Activated CD4-positive, alpha-beta T cell treated with anti-CD3 and anti-CD28 coated beads for 48 hours (primary cell): ENCODE data around the gene GLI3.

Experiments
- DNase-seq: peaks from one replicate; pipeline ENCODE4 v3.0.0-alpha.2; 2020

GLI3 gene

GRCh38 chr7:42022791-42023190, 214.2 kb downstream of the GLI3 start:
- no peak for DNase-seq

- DNase-seq, result no peak
These were observed 215.0 kb downstream of the GLI3 start for GRCh38 chr7:42022056-42022455.

GRCh38 chr7:42021631-42022030, 215.4 kb downstream of the GLI3 start:
- DNase-seq, result no peak

- no peak for DNase-seq
These were observed 216.9 kb downstream of the GLI3 start for GRCh38 chr7:42020061-42020460.

DNA sequence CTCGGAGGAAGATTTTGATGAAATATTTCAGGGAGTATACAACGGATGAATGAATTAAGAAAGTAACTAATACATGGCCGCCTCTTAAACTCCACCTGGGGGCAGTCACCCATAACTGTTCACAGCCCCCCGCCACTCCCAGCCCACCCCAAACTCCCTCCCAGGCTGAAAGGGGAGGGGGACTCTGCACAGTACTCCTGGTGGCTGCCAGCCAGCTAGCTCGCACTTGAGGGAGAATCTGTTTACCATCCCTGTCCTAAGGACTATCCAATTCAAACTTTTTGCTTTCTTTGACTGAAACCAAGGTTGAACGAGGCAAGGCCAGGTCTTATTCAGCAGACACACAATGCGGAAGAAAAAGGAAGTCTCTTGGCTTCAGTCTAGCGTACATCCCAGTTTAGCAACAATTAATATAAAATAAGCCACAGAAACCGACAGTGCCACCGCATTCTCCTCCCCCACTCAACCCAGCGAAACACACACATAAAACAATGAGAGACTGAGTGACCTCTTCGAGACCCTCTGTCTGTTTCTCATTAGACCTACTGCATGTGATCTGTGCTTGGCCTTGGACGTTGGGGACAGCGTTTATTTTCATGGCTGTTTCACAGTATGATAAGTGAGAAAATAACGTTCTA, 219.5 kb downstream of the GLI3 start:
- no peak for DNase-seq

DNA sequence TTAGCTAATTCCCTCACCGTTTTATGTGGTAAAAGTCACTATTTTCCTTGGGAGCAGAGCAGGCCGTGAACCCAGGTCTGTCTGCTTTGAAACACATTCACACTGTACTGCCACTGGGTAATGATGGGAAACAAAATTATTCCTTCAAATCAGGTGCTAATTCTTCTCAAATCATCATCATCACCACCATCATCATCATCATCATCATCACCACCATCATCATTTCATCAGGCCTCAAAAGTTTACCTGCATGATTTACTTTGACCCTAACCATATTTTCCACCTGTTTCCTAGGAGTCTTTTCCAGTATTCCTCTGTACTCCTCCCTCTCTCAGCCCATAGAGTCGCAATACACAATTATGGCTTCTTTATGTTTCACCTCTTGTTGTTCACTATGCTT, 220.5 kb downstream of the GLI3 start:
- DNase-seq, result no peak

- peak; percentile 63 for DNase-seq
These were observed 222.1 kb downstream of the GLI3 start for GRCh38 chr7:42014625-42015618.

- DNase-seq, result no peak
These were observed 224.1 kb downstream of the GLI3 start for GRCh38 chr7:42012786-42013360.

DNA sequence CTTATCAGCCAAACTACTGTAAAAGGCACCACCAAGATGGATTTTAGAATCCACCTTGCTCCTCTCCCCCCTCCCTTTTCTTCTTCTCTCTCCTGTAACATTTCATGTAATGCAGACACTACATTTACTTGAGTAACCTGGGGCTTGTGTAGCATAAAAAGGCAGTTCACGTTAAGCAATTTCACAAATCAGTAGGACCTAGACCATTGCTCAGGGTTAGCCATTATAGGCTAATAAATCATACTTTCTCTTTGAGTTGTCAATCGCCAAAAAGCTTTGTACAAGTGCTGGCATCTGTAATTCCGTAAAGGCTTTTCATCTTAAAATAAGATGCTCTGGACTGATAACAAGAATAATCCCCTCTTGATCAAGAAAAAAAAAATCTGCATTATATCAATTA, 224.7 kb downstream of the GLI3 start:
- DNase-seq, result no peak

GRCh38 chr7:42011846-42012245, 225.2 kb downstream of the GLI3 start:
- no peak for DNase-seq

- DNase-seq, result no peak
These were observed 226.3 kb downstream of the GLI3 start for GRCh38 chr7:42010751-42011150.

DNA sequence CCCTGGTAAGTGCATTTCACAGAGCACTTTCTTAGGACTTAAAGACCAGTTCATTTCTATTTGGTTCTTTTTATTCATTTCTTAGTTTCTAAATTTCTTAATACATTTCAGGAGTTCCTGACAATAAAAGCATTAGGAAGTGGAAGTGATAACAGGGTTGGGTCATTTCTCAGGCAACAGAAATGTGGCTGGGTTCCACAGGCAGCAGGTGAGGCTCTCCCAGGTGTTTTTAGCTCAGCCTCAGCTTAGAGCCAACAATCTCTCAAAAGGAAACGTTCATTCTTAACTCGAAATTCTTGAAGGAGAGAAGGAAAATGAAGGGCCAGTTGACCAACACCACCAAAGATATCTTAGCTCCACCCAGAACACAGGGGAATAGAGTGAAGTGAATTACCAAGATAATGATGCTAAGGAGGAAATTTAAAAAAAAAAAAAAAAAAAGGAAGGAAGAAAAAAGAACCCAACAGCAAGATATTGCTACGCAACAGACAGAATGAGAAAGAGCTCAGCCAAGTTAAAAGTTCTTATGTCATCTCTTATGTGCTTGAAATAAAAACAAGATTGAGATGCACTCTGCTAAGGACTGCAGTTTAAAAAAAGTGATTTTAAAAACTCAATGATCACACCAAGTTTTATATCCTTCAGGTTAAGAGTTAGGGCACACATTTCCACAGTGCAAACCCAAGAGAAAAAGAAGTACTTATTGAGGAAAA, 230.1 kb downstream of the GLI3 start:
- DNase-seq, result no peak

DNA sequence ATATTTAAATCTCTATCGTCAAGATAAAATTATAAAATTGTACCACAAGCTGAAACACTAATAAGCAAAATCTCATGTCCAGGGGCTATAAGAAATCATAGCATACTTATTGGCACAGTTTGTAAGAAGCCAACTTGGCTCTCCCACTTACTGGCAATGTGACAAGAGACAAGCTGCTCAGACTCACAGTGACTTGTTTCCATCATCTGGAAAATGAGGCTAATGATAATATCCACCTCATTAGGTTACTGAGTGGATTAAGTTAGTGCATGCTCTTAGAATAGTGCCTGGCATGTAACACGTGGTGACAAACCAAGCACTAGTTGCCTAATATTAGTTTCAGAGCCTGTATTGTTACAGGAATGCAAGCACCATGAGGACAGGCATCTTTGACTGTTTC, 234.4 kb downstream of the GLI3 start:
- no peak for DNase-seq

- no peak for DNase-seq
These were observed 237.2 kb downstream of the GLI3 start for GRCh38 chr7:41999736-42000283.

GRCh38 chr7:41998041-41998440, 239.0 kb downstream of the GLI3 start:
- no peak for DNase-seq

DNA sequence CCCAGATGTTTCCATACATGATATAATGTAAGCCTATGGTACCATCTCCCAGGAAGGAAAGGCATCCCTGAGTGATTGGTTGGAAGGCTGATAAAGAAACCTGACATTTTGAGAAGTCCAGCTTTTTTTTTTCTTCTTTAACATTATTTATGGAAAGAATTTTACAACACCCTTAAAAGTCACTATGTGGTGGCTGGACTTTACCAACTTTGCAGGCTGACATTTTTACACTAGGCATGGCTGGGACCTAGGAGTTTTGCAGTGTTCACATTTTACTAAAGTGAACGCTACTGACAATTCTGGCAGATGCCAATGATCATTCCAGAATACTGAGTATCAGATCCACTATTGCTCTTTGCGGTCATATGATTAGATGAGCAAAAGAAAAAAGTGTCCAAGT, 239.9 kb downstream of the GLI3 start:
- DNase-seq, result no peak

GRCh38 chr7:41996381-41997035, 240.5 kb downstream of the GLI3 start:
- DNase-seq, result no peak

DNA sequence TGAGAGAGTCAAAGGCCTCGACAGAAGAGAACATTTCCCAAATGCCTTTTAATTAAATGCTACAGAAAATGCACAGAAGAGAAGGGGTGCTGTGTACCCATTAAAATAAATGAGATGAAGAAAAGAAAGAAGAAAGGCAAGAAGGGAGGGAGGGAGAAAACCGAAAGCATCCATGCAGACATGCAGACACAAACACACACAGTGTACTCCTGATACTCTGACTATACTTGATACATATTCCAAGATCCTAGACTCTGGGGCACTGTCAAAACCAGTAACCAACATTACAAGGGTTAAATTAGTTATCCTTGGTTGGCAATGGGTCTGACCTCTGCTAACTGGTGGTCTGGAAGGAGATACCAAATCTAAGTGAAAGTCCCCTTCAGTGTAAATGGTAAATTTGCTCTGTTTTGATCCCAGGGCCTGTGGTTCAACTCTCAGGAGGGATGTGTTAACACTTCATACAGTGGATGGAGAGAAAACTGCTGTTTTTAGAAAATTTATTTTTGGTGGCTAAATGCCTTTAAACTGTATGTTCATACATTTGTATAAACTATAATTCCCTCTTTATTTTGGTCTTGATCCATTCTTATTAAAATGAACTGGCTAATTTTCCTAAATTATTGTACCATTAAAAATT, 241.3 kb downstream of the GLI3 start:
- DNase-seq, result no peak

DNA sequence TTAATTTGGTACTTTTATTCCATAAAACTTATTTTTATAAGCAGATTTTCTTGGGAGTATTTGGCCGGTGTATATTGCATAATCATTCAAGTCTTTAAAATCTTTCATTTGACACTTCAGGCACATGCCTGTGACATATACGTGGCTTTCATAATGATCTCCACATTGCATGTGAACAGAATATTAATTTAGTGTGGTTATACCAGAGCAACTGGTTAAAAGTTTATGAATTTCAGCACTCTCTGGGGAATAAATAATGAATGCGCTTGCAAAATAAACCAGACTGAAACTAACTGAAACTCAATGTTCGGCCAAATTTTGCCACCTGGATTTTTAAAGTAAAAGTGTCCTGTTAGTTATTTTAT, 242.3 kb downstream of the GLI3 start:
- DNase-seq, result no peak

DNA sequence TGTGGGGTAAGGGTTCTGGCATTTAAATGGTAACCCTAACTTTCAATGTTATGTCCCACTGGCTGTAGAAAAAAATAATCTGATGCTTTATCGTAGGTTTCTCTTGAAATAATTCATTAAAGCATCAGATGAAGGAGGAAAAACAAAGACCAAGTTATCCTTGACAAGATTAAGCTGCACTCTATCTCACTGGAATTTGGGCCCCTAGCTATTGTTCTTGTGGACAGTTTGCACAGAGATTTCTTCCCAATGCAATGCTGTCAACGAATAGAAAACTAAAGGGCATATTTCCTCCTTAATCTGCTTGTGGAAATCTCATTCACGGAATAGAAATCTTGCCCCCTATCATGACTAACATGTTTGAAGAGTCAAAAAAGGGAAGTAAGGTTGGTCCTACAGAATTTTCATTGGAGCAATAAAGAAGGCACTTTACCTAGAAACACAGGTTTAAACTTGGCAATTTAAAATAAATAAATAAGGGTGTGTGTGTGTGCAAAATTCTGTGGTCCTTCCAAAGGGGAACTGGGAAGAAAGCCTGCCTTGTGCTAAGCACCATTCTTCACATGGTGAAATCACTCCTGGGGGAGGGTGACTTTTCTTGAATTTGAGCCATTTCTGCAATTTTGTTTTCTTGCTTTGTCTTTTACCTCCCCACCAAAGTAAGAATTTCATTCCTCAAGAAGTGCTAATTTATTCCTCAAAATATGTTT, 242.8 kb downstream of the GLI3 start:
- no peak for DNase-seq
